IMR-90 (cell line): ENCODE measurements around the gene FAM193A. TPM values are rescaled to one million over a fixed set of nuclear protein-coding genes. Genes with fewer than 3 reads are reported as not detected.

Source experiments
- ATAC-seq: fragments of 200-7000 bp; cut with Tn5 transposase; 2 replicates; pipeline ENCODE4 v1.9.1; 2020; ENCODE audit warnings: low read depth, mild to moderate bottlenecking, moderate library complexity
- BruUV-seq: library from RNA; stranded (reverse); fragments of 400-500 nt; replicated peaks from 2 replicates; lab custom pipeline; 2021; lab: Mats Ljungman, UMichigan
- CTCF ChIA-PET: fragments of 300-600 bp; formaldehyde crosslinking; extraction: SDS; loops from one replicate; lab custom pipeline; 2021; ENCODE audit warnings: antibody characterized with exemption; lab: Yijun Ruan, JAX
- POLR2A ChIA-PET: fragments of 300-600 bp; sonication (Branson Sonifier 250); formaldehyde crosslinking; loops from one replicate; lab custom pipeline; 2022; ENCODE audit warnings: antibody characterized with exemption; ENCODE audit not compliant: unreplicated experiment; lab: Charles Lee
- DNase-seq: peaks from one replicate; pipeline ENCODE4 v3.0.0; 2013
- H2AFZ ChIP-seq: replicated peaks from 2 replicates; pipeline ENCODE3; 2013; ENCODE audit warnings: low read length, mild to moderate bottlenecking; ENCODE audit not compliant: poor library complexity
- H2AK5ac ChIP-seq: 2 replicates; pipeline ENCODE4 v1.6.1; 2013; ENCODE audit warnings: low read depth, low read length, inconsistent platforms
- H2AK9ac ChIP-seq: replicated peaks from 2 replicates; pipeline ENCODE3; 2013; ENCODE audit warnings: mild to moderate bottlenecking, low read depth, low read length, moderate library complexity; ENCODE audit not compliant: poor library complexity
- H2BK120ac ChIP-seq: 2 replicates; pipeline ENCODE4 v1.6.1; 2013; ENCODE audit warnings: low read depth, low read length, inconsistent platforms
- H2BK15ac ChIP-seq: 3 replicates; pipeline ENCODE4 v1.6.1; 2013; ENCODE audit warnings: low read depth, low read length, inconsistent platforms
- H2BK20ac ChIP-seq: 2 replicates; pipeline ENCODE4 v1.6.1; 2013; ENCODE audit warnings: low read depth, mild to moderate bottlenecking, inconsistent platforms, low read length, moderate library complexity
- H2BK5ac ChIP-seq: 2 replicates; pipeline ENCODE4 v1.6.1; 2013; ENCODE audit warnings: mild to moderate bottlenecking, low read depth, low read length, inconsistent platforms; ENCODE audit not compliant: poor library complexity, severe bottlenecking
- H3K14ac ChIP-seq: replicated peaks from 2 replicates; pipeline ENCODE4 v1.6.1; 2013; ENCODE audit warnings: low read depth, low read length, inconsistent platforms
- H3K18ac ChIP-seq: 2 replicates; pipeline ENCODE4 v1.6.1; 2013; ENCODE audit warnings: low read depth, low read length, control low read depth
- H3K23ac ChIP-seq: 2 replicates; pipeline ENCODE4 v1.6.1; 2013; ENCODE audit warnings: low read depth, low read length, inconsistent platforms
- H3K27ac ChIP-seq: 2 replicates; pipeline ENCODE4 v1.5.1; 2013; ENCODE audit warnings: mild to moderate bottlenecking, control low read depth, low read length; ENCODE audit not compliant: insufficient read depth
- H3K27me3 ChIP-seq: 2 replicates; pipeline ENCODE4 v1.6.1; 2013; ENCODE audit warnings: low read length; ENCODE audit not compliant: control insufficient read depth, insufficient read depth
- H3K36me3 ChIP-seq: 2 replicates; pipeline ENCODE4 v1.6.1; 2013; ENCODE audit warnings: low read length, mixed read lengths; ENCODE audit not compliant: control insufficient read depth, insufficient read depth
- H3K4ac ChIP-seq: 2 replicates; pipeline ENCODE4 v1.6.1; 2013; ENCODE audit warnings: low read depth, low read length, inconsistent platforms
- H3K4me1 ChIP-seq: 2 replicates; pipeline ENCODE4 v1.6.1; 2013; ENCODE audit warnings: low read length, mixed read lengths; ENCODE audit not compliant: control insufficient read depth, insufficient read depth
- H3K4me2 ChIP-seq: 2 replicates; pipeline ENCODE4 v1.6.1; 2013; ENCODE audit warnings: low read depth, mild to moderate bottlenecking, control low read depth, low read length, moderate library complexity
- H3K4me3 ChIP-seq: 2 replicates; pipeline ENCODE4 v1.5.1; 2013; ENCODE audit warnings: low read depth, mild to moderate bottlenecking, control low read depth, low read length, moderate library complexity; ENCODE audit not compliant: insufficient read depth
- H3K56ac ChIP-seq: 2 replicates; pipeline ENCODE4 v1.6.1; 2013; ENCODE audit warnings: low read length, inconsistent platforms; ENCODE audit not compliant: insufficient read depth; ENCODE audit errors: extremely low read depth
- H3K79me1 ChIP-seq, 2 experiments: 2 replicates each; pipeline ENCODE4 v1.6.1; 2013; ENCODE audit warnings: low read length in 2 of 2, inconsistent platforms in 1 of 2, low read depth in 1 of 2
- H3K9ac ChIP-seq: 2 replicates; pipeline ENCODE4 v1.6.1; 2013; ENCODE audit warnings: low read depth, low read length, control low read depth
- H3K9me1 ChIP-seq: 2 replicates; pipeline ENCODE4 v1.6.1; 2013; ENCODE audit warnings: low read length, inconsistent platforms; ENCODE audit not compliant: insufficient read depth
- H3K9me3 ChIP-seq: 2 replicates; pipeline ENCODE4 v1.6.1; 2013; ENCODE audit warnings: low read length; ENCODE audit not compliant: control insufficient read depth, insufficient read depth
- H4K20me1 ChIP-seq: 2 replicates; pipeline ENCODE4 v1.6.1; 2013; ENCODE audit warnings: low read length, inconsistent platforms; ENCODE audit not compliant: insufficient read depth
- H4K5ac ChIP-seq: 2 replicates; pipeline ENCODE4 v1.6.1; 2013; ENCODE audit warnings: mild to moderate bottlenecking, low read depth, low read length, control low read depth
- H4K8ac ChIP-seq, 2 experiments: 2 replicates each; pipeline ENCODE4 v1.6.1; 2013; ENCODE audit warnings: low read depth in 2 of 2, low read length in 2 of 2, control low read depth in 1 of 2, inconsistent platforms in 1 of 2
- H4K91ac ChIP-seq: 2 replicates; pipeline ENCODE4 v1.6.1; 2013; ENCODE audit warnings: low read depth, low read length, inconsistent platforms; ENCODE audit not compliant: insufficient read depth
- BHLHE40 ChIP-seq: fragments of 150-350 bp; IDR thresholded peaks from 2 replicates; pipeline ENCODE4 v1.6.1; 2016; ENCODE audit warnings: mild to moderate bottlenecking, low read depth, low read length
- FOS ChIP-seq: fragments of 150-350 bp; IDR thresholded peaks from 2 replicates; pipeline ENCODE4 v1.6.1; 2016; ENCODE audit warnings: low read depth, low read length
- MAFK ChIP-seq: IDR thresholded peaks from 2 replicates; pipeline ENCODE4 v1.6.1; 2012; ENCODE audit warnings: low read depth, low read length, improper control_type of control experiment
- MAZ ChIP-seq: IDR thresholded peaks from 2 replicates; pipeline ENCODE4 v1.6.1; 2012; ENCODE audit warnings: low read depth, mild to moderate bottlenecking, low read length, improper control_type of control experiment, moderate library complexity, borderline replicate concordance
- RAD21 ChIP-seq: IDR thresholded peaks from 2 replicates; pipeline ENCODE4 v1.6.1; 2012; ENCODE audit warnings: low read length, improper control_type of control experiment
- RFX5 ChIP-seq: IDR thresholded peaks from 2 replicates; pipeline ENCODE4 v1.8.0; 2012; ENCODE audit warnings: low read depth, mild to moderate bottlenecking, low read length, moderate library complexity
- WGBS, 2 experiments: methylation state at CpG; one replicate each; pipeline versions ENCODE4 v1.1.5 to v1.1.7; 2013; ENCODE audit warnings: missing lambda C conversion rate in 2 of 2; ENCODE audit not compliant: insufficient read length in 1 of 2; ENCODE audit errors: extremely low coverage in 2 of 2; 5-methylcytosine and 5-hydroxymethylcytosine counted together
- dilution Hi-C: fragments of 300-500 bp; cut with HindIII; formaldehyde crosslinking; loops from one replicate; pipeline ENCODE4 v1.14.3; 2018; ENCODE audit warnings: low sequenced_read_pairs; ENCODE audit not compliant: unreplicated experiment
- in situ Hi-C: fragments of 300-500 bp; cut with MboI; formaldehyde crosslinking; loops from 3 replicates; pipeline ENCODE4 v1.14.3; 2019; ENCODE audit warnings: low sequenced_read_pairs, inconsistent platforms, mixed read lengths
- intact Hi-C: fragments of 100-400 bp; cut with micrococcal nuclease; formaldehyde crosslinking; loops from 2 replicates; pipeline ENCODE4 v1.10.0; 2022
- polyA plus RNA-seq, 3 experiments: library from polyadenylated mRNA; depleted of rRNA; stranded (reverse); fragments of >200 nt; gene quantifications; 2 replicates each; pipeline ENCODE4 v1.2.3, GENCODE V29; 2012; ENCODE audit warnings: low replicate concordance in 1 of 3
- total RNA-seq: library from RNA; depleted of rRNA; stranded (reverse); fragments of >200 nt; gene quantifications from 2 replicates; pipeline ENCODE4 v1.2.3, GENCODE V29; 2012
- TF ChIP-seq, protein P1 (sequence below): fragments of 150-350 bp; IDR thresholded peaks from 2 replicates; pipeline ENCODE4 v1.6.1; 2017; ENCODE audit warnings: mild to moderate bottlenecking, antibody characterized with exemption, low read length, low read depth

Gene FAM193A
- total and polyA plus RNA-seq, 2 of the 4 experiments (the other 2 are of a cell fraction) = 6.8 to 11.0 TPM

DNA sequence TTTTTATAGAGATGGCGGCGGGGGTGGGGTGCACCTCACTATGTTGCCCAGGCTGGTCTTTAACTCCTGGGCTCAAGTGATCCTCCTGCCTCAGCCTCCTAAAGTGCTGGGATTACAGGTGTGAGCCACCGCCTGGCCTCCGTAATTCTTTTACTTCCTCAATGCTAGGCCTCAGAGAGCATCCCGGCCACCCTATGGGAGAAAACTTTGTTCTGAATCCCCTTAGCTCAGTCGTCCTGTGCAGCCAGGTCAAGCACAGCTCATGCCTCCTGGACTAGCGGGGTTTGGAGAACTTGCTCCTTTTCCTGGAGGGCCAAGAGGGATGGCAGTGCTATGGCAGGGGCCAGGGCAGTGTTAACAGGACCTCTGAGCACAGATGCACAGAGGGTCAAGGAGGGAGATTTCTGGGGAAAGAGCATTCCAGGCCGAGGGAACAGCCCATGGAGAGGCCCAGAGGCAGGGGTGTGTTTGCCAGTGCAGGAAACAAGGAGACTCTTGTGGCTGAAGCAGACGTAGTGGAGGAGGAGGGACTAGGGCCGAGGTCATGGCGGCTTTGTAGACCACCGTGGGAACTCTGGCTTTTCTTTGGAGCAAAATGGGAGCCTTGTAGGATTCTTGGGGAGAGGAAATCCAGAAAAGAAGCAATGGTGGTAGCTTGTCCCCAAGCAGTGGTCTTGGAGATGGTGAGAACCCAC is 229.5 kb downstream of the FAM193A start (continued):
- TF ChIP-seq, protein P1, sequence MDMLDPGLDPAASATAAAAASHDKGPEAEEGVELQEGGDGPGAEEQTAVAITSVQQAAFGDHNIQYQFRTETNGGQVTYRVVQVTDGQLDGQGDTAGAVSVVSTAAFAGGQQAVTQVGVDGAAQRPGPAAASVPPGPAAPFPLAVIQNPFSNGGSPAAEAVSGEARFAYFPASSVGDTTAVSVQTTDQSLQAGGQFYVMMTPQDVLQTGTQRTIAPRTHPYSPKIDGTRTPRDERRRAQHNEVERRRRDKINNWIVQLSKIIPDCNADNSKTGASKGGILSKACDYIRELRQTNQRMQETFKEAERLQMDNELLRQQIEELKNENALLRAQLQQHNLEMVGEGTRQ = no peak

DNA sequence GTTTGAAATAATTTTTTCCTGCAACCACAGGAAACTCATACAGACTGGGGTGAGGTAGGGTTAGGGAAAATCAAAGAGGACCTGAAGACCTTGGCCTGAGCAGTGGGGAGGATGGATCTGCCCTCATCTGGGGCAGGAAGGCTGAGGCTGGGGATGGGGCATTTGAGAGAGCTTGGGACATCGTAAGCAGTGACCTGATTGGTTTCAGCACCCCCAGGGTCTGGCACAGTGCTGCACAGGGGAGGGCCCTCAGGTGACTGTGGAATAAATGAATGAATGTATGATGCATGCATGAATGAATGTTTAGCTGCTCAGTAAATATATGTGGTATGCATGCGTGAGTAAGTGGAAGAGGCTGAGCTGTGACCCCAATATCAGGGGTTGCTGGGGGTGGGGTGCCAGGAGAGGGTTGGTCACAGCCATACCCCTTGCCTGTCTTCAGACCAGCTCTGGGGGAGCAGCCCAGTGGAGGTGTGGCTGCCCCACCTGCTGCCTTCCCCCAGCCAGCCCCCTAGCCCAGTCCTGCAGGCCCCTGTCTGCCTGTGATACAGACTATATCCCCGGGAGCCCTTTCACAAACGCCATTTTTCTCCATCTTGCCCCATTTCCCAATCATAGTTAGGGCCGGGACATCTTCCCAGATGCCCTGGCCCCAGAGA is 230.7 kb downstream of the FAM193A start:
- Histone ChIP-seq H2AFZ (no peak overlapping the region), H3K36me3 (no peaks in the 10 kb centered on the region), H3K9me3 (no peaks in the 10 kb centered on the region), H2BK15ac (no peak overlapping the region), H3K9me1 (no peaks in the 10 kb centered on the region), H3K23ac (no peak overlapping the region), H3K4me2 (no peak overlapping the region), H4K91ac (no peak overlapping the region), H4K5ac (no peak overlapping the region), H3K4me1 (peaks cover 8% of the 10 kb centered on the region; the same call in 1 of the 2 replicates), H2BK120ac (no peak overlapping the region), H2AK5ac (no peak overlapping the region), H2AK9ac (no peak overlapping the region), H3K27ac (no peak overlapping the region), H3K18ac (no peak overlapping the region), H3K14ac (no peak overlapping the region), H4K8ac (no peak overlapping the region), H3K79me1 (no peaks in the 10 kb centered on the region), H3K9ac (no peak overlapping the region), H2BK20ac (no peak overlapping the region), H3K4ac (no peak overlapping the region), H4K20me1 (no peaks in the 10 kb centered on the region), H2BK5ac (no peak overlapping the region), H3K27me3 (no peaks in the 10 kb centered on the region), H3K4me3 (no peak overlapping the region), H3K56ac (no peak overlapping the region)
- in situ Hi-C loops = loop anchor here (25.0 kb wide), 1 partner anchor 270 kb away; no protein-coding TSS in a partner anchor
- WGBS, 2 experiments = 91% methylated on average over 5 of the region's 5 CpGs; no CpG with 5 or more reads in 1 of the 2 experiments
- no TSS peak for BruUV-seq
- dilution Hi-C loops = no loop called here
- TF ChIP-seq RAD21 (no peak), FOS (no peak), MAZ (no peak), RFX5 (no peak), MAFK (no peak), BHLHE40 (no peak)
- TF ChIP-seq, protein P1 = no peak
- no peak for ATAC-seq
- ChIA-PET POLR2A (no interaction called here), CTCF (no interaction called here)
- no peak for DNase-seq
- intact Hi-C loops = no loop called here
